Ureter (tissue), 1 donor: Measurements from ENCODE around the gene ZNF668. TPM values are rescaled to one million over a fixed set of nuclear protein-coding genes. Genes with fewer than 3 reads are reported as not detected.
"Not testable (repeated sequence)": the region's sequence is repeated elsewhere in the genome, so short reads cannot be mapped to it uniquely, and the experiment has no call there.

Source experiments
- DNase-seq: peaks from one replicate; pipeline ENCODE4 v3.0.0-alpha.2; 2020; ENCODE audit warnings: low spot score
- total RNA-seq: library from RNA; stranded (reverse); gene quantifications from one replicate; pipeline ENCODE4 v1.2.4, GENCODE V29; 2023
- donor health status: DM: yes; HTN: yes; CAD: no.

ZNF668 gene
- total RNA-seq, 1 donor from 2014 or later, result 12.8 TPM

- not testable (repeated sequence) for DNase-seq
Observed at GRCh38 chr16:31013292-31013691, 60.7 kb downstream of the ZNF668 start.

DNA sequence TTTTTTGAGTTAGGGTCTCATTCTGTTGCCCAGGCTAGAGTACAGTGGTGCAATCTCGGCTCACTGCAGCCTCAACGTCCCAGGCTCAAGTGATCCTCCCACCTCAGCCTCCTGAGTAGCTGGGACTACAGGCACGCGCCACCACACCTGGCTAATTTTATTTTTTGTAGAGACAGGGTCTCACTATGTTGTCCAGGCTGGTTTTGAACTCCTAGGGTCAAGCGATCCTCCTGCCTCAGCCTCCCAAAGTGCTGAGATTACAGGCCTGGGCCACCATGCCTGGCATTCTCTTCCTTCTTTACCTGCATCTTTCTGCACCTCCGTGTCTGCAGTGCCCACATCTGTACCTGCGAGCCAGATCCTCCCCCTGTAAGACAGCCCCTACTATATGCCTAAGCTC is 62.2 kb downstream of the ZNF668 start:
- DNase-seq, result not testable (repeated sequence)

Other genes with a start within 250 kb of the ZNF668 start
- 35.9 TPM for gene BCL7C, start 180.2 kb downstream of the ZNF668 start, total RNA-seq
- gene CTF1, start 177.6 kb downstream of the ZNF668 start, total RNA-seq, result 8.2 TPM
- gene FBXL19, start 150.7 kb downstream of the ZNF668 start, total RNA-seq, result 25.7 TPM
- 25.9 TPM for gene ORAI3, start 125.2 kb downstream of the ZNF668 start, total RNA-seq
- gene SETD1A, start 116.5 kb downstream of the ZNF668 start, total RNA-seq, result 19.6 TPM
- 14.8 TPM for gene HSD3B7, start 89.0 kb downstream of the ZNF668 start, total RNA-seq
- gene STX1B, start 63.6 kb downstream of the ZNF668 start, total RNA-seq, result 1.6 TPM
- 55.0 TPM for gene STX4, start 40.7 kb downstream of the ZNF668 start, total RNA-seq
- 18.3 TPM for gene ZNF646, start 182 bp upstream of the ZNF668 start, total RNA-seq
- 1.2 TPM for gene PRSS53, start 14.7 kb upstream of the ZNF668 start, total RNA-seq
- gene VKORC1, start 20.6 kb upstream of the ZNF668 start, total RNA-seq, result 42.1 TPM
- gene BCKDK, start 34.1 kb upstream of the ZNF668 start, total RNA-seq, result 29.8 TPM
- 77.9 TPM for gene KAT8, start 43.4 kb upstream of the ZNF668 start, total RNA-seq
- 17.0 TPM for gene PRSS8, start 61.5 kb upstream of the ZNF668 start, total RNA-seq
- gene PRSS36, start 75.8 kb upstream of the ZNF668 start, total RNA-seq, result 1.1 TPM
- gene FUS, start 105.9 kb upstream of the ZNF668 start, total RNA-seq, result 390 TPM
- gene PYCARD, start 128.5 kb upstream of the ZNF668 start, total RNA-seq, result 39.6 TPM
- not detected for gene TRIM72, start 139.9 kb upstream of the ZNF668 start, total RNA-seq
- gene PYDC1, start 142.9 kb upstream of the ZNF668 start, total RNA-seq, result not detected
- 4.4 TPM for gene ITGAM, start 185.7 kb upstream of the ZNF668 start, total RNA-seq